ENCODE results near the gene ELFN1.

DNA sequence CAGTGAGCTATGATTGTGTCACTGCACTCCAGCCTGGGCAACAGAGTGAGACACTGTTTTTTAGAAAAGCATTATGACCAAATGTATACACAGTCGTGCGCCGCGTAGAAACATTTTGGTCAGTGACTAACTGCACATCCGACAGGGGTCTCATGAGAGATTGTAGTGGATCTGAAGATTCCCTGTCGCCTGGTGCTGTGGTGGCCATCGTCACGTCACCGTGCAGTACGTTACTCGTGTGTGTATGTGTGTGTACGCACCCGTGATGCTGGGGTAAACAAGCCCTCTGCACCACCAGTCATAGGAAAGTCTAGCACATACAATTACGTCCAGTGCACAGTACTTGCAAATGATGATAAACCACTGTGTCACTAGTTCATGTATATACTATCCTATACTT is 109.4 kb downstream of the ELFN1 start:
- TF ChIP-seq, protein P1, sequence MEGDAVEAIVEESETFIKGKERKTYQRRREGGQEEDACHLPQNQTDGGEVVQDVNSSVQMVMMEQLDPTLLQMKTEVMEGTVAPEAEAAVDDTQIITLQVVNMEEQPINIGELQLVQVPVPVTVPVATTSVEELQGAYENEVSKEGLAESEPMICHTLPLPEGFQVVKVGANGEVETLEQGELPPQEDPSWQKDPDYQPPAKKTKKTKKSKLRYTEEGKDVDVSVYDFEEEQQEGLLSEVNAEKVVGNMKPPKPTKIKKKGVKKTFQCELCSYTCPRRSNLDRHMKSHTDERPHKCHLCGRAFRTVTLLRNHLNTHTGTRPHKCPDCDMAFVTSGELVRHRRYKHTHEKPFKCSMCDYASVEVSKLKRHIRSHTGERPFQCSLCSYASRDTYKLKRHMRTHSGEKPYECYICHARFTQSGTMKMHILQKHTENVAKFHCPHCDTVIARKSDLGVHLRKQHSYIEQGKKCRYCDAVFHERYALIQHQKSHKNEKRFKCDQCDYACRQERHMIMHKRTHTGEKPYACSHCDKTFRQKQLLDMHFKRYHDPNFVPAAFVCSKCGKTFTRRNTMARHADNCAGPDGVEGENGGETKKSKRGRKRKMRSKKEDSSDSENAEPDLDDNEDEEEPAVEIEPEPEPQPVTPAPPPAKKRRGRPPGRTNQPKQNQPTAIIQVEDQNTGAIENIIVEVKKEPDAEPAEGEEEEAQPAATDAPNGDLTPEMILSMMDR (IDR thresholded peaks at IDR 0.05) = no peak
- TF ChIP-seq POLR2A (IDR thresholded peaks at IDR 0.05) (no peak), EP300 (IDR thresholded peaks at IDR 0.05) (no peak)

All from gastroesophageal sphincter (tissue), 3 donors.